Stimulated activated naive B cell treated with anti-CD40 and anti-IgM and Interleukin-4, amounts not matched to agents 10 μg/mL and 1 μg/mL and 100 μg/mL, for 72 hours (primary cell): Measurements from ENCODE around the gene SLC43A3.

Experiments used
- ATAC-seq, 2 donors: fragments of 150-1000 bp; cut with Tn5 transposase; replicated peaks; 2 replicates each; pipeline ENCODE4 v1.10.0; 2021; ENCODE audit warnings: moderate library complexity in 1 of 2
- DNase-seq: peaks from one replicate; pipeline ENCODE4 v3.0.0; 2021
- H3K27ac Mint-ChIP-seq: one replicate; pipeline ENCODE4 v1.8.0; 2022; ENCODE audit warnings: mild to moderate bottlenecking, mixed read lengths
- H3K27me3 Mint-ChIP-seq, 2 donors: one replicate each; pipeline ENCODE4 v1.8.0; 2022; ENCODE audit warnings: mixed read lengths in 2 of 2
- H3K36me3 Mint-ChIP-seq, 2 donors: one replicate each; pipeline ENCODE4 v1.8.0; 2022; ENCODE audit warnings: mixed read lengths in 2 of 2, mild to moderate bottlenecking in 1 of 2
- H3K4me1 Mint-ChIP-seq, 2 donors: one replicate each; pipeline ENCODE4 v1.8.0; 2022; ENCODE audit warnings: mixed read lengths in 2 of 2, mild to moderate bottlenecking in 1 of 2
- H3K4me3 Mint-ChIP-seq, 2 donors: one replicate each; pipeline ENCODE4 v1.8.0; 2022; ENCODE audit warnings: mild to moderate bottlenecking in 2 of 2, mixed read lengths in 2 of 2, moderate library complexity in 1 of 2
- H3K9me3 Mint-ChIP-seq, 2 donors: one replicate each; pipeline ENCODE4 v1.8.0; 2022; ENCODE audit warnings: mixed read lengths in 2 of 2, mild to moderate bottlenecking in 1 of 2

SLC43A3 gene

GRCh38 chr11:57463671-57464538 is 37.0 kb upstream of the SLC43A3 start:
- Mint-ChIP-seq H3K27me3 (peaks cover 33 to 35% of the 10 kb centered on the region in 2 donors), H3K36me3 (no peaks in the 10 kb centered on the region), H3K4me1 (peaks cover 9 to 15% of the 10 kb centered on the region in 2 donors), H3K4me3 (no peak overlapping the region), H3K27ac (no peak overlapping the region), H3K9me3 (no peaks in the 10 kb centered on the region)
- no peak for DNase-seq
- no peak for ATAC-seq

GRCh38 chr11:57462597-57462996 is 35.7 kb upstream of the SLC43A3 start:
- Mint-ChIP-seq H3K9me3 (no peaks in the 10 kb centered on the region), H3K27ac (no peak overlapping the region), H3K27me3 (peaks cover 42 to 45% of the 10 kb centered on the region in 2 donors), H3K4me3 (no peak overlapping the region), H3K36me3 (no peaks in the 10 kb centered on the region), H3K4me1 (peaks cover 18 to 27% of the 10 kb centered on the region in 2 donors)
- DNase-seq = no peak
- no peak for ATAC-seq

GRCh38 chr11:57461841-57462489 is 35.0 kb upstream of the SLC43A3 start:
- DNase-seq (no peak), ATAC-seq (no peak)
- H3K4me1 Mint-ChIP-seq = peaks cover 22 to 33% of the 10 kb centered on the region in 2 donors
- peaks cover 45 to 51% of the 10 kb centered on the region in 2 donors for H3K27me3 Mint-ChIP-seq
- H3K9me3 Mint-ChIP-seq = no peaks in the 10 kb centered on the region
- no peaks in the 10 kb centered on the region for H3K36me3 Mint-ChIP-seq
- no peak overlapping the region for H3K27ac Mint-ChIP-seq
- peak overlapping the region in 1 of 2 donors; percentile 35 for H3K4me3 Mint-ChIP-seq

- H3K4me1 Mint-ChIP-seq = peaks cover 23 to 36% of the 10 kb centered on the region in 2 donors
- no peak for DNase-seq
- peaks cover 45 to 54% of the 10 kb centered on the region in 2 donors for H3K27me3 Mint-ChIP-seq
- no peaks in the 10 kb centered on the region for H3K36me3 Mint-ChIP-seq
- H3K4me3 Mint-ChIP-seq = peak overlapping the region; percentile 21 to 35
- peak overlapping the region; percentile 56 for H3K27ac Mint-ChIP-seq
- ATAC-seq = no peak
- H3K9me3 Mint-ChIP-seq = no peaks in the 10 kb centered on the region
Measured at GRCh38 chr11:57460758-57461749, 34.1 kb upstream of the SLC43A3 start.

- no peaks in the 10 kb centered on the region for H3K36me3 Mint-ChIP-seq
- no peaks in the 10 kb centered on the region for H3K9me3 Mint-ChIP-seq
- H3K4me1 Mint-ChIP-seq = peaks cover 23 to 36% of the 10 kb centered on the region in 2 donors
- H3K4me3 Mint-ChIP-seq = peak within 1 kb of the TSS; percentile 77 to 85
- DNase-seq (no peak), ATAC-seq (peak; percentile 27 to 40)
- H3K27ac Mint-ChIP-seq = peak within 1 kb of the TSS; percentile 56
- peaks cover 45 to 54% of the 10 kb centered on the region in 2 donors for H3K27me3 Mint-ChIP-seq
Measured at GRCh38 chr11:57460022-57460757, 33.3 kb upstream of the SLC43A3 start, which contains the start of gene RTN4RL2. TSS of gene RTN4RL2 (plus strand) at chr11:57460528. CDS start at chr11:57460866, 338 bp downstream.

GRCh38 chr11:57459164-57460021 is 32.5 kb upstream of the SLC43A3 start:
- ATAC-seq = peak; percentile 30
- Mint-ChIP-seq H3K27ac (peak overlapping the region; percentile 86), H3K9me3 (no peaks in the 10 kb centered on the region), H3K27me3 (peaks cover 45 to 57% of the 10 kb centered on the region in 2 donors), H3K4me3 (peak overlapping the region; percentile 85 to 88), H3K36me3 (no peaks in the 10 kb centered on the region), H3K4me1 (peaks cover 23 to 36% of the 10 kb centered on the region in 2 donors)
- no peak for DNase-seq

GRCh38 chr11:57458410-57459163 is 31.7 kb upstream of the SLC43A3 start:
- H3K9me3 Mint-ChIP-seq = no peaks in the 10 kb centered on the region
- H3K27me3 Mint-ChIP-seq = peaks cover 46 to 61% of the 10 kb centered on the region in 2 donors
- H3K4me1 Mint-ChIP-seq = peaks cover 23 to 36% of the 10 kb centered on the region in 2 donors
- DNase-seq = no peak
- no peaks in the 10 kb centered on the region for H3K36me3 Mint-ChIP-seq
- H3K4me3 Mint-ChIP-seq = peak overlapping the region; percentile 85 to 88
- H3K27ac Mint-ChIP-seq = peak overlapping the region; percentile 86
- ATAC-seq = peak; percentile 25 to 35

- ATAC-seq (no peak), DNase-seq (no peak)
- Mint-ChIP-seq H3K9me3 (no peaks in the 10 kb centered on the region), H3K27me3 (peaks cover 46 to 65% of the 10 kb centered on the region in 2 donors), H3K27ac (peak overlapping the region; percentile 51), H3K4me1 (peaks cover 23 to 36% of the 10 kb centered on the region in 2 donors), H3K36me3 (no peaks in the 10 kb centered on the region), H3K4me3 (peak overlapping the region; percentile 50 to 85)
Measured at GRCh38 chr11:57458060-57458409, 31.1 kb upstream of the SLC43A3 start.

- no peaks in the 10 kb centered on the region for H3K9me3 Mint-ChIP-seq
- peaks cover 23 to 36% of the 10 kb centered on the region in 2 donors for H3K4me1 Mint-ChIP-seq
- no peaks in the 10 kb centered on the region for H3K36me3 Mint-ChIP-seq
- peak overlapping the region; percentile 50 to 85 for H3K4me3 Mint-ChIP-seq
- DNase-seq = no peak
- peak overlapping the region; percentile 51 for H3K27ac Mint-ChIP-seq
- H3K27me3 Mint-ChIP-seq = peaks cover 45 to 65% of the 10 kb centered on the region in 2 donors
- ATAC-seq = peak; percentile 51 to 55
Measured at GRCh38 chr11:57457643-57458023, 30.7 kb upstream of the SLC43A3 start.

GRCh38 chr11:57456960-57457642 is 30.2 kb upstream of the SLC43A3 start:
- Mint-ChIP-seq H3K4me3 (peak overlapping the region; percentile 41 to 50), H3K27ac (peak overlapping the region; percentile 32), H3K27me3 (peaks cover 41 to 60% of the 10 kb centered on the region in 2 donors), H3K36me3 (no peaks in the 10 kb centered on the region), H3K9me3 (no peaks in the 10 kb centered on the region), H3K4me1 (peaks cover 23 to 36% of the 10 kb centered on the region in 2 donors)
- peak; percentile 63 to 64 for ATAC-seq
- DNase-seq = peak; percentile 72

- Mint-ChIP-seq H3K4me3 (no peak overlapping the region), H3K4me1 (peaks cover 11 to 19% of the 10 kb centered on the region in 2 donors), H3K27me3 (peaks cover 23 to 28% of the 10 kb centered on the region in 2 donors), H3K36me3 (no peaks in the 10 kb centered on the region), H3K9me3 (no peaks in the 10 kb centered on the region), H3K27ac (no peak overlapping the region)
- no peak for DNase-seq
- no peak for ATAC-seq
Measured at GRCh38 chr11:57453543-57454177, 26.7 kb upstream of the SLC43A3 start.
